Measurements from ENCODE around the gene DPF1.

DNA sequence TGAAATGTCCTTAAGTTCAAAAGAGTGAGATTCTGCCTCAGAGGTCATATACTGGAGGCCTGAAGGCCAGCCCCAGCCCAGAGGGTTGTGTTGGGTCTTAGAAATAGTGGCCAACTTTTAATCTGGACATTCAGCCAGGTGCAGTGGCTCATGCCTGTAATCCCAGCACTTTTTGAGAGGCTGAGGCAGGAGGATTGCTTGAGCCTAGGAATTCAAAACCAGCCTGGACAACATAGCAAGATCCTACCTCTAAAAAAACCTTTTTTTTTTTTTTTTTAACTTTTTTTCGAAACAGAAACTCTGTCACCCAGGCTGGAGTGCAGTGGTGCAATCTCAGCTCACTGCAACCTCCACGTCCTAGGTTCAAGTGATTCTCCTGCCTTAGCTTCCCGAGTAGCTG is 15.5 kb downstream of the DPF1 start:
- TF ChIP-seq, protein P1, sequence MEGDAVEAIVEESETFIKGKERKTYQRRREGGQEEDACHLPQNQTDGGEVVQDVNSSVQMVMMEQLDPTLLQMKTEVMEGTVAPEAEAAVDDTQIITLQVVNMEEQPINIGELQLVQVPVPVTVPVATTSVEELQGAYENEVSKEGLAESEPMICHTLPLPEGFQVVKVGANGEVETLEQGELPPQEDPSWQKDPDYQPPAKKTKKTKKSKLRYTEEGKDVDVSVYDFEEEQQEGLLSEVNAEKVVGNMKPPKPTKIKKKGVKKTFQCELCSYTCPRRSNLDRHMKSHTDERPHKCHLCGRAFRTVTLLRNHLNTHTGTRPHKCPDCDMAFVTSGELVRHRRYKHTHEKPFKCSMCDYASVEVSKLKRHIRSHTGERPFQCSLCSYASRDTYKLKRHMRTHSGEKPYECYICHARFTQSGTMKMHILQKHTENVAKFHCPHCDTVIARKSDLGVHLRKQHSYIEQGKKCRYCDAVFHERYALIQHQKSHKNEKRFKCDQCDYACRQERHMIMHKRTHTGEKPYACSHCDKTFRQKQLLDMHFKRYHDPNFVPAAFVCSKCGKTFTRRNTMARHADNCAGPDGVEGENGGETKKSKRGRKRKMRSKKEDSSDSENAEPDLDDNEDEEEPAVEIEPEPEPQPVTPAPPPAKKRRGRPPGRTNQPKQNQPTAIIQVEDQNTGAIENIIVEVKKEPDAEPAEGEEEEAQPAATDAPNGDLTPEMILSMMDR (optimal IDR thresholded peaks at IDR 0.05 in 1 of 3, IDR thresholded peaks at IDR 0.05 in 1 of 3, conservative IDR thresholded peaks at IDR 0.05 in 1 of 3; ENCODE audit: extremely low read depth in 1 of 3, insufficient read depth in 2 of 3, low read length in 3 of 3): no peak
- TF ChIP-seq EZH2 (IDR thresholded peaks at IDR 0.05; ENCODE audit: low read length): no peak
